Endothelial cell of umbilical vein (primary cell): ENCODE measurements around the gene PAPOLA. TPM values are rescaled to one million over a fixed set of nuclear protein-coding genes. Genes with fewer than 3 reads are reported as not detected.

Experiments
- BruUV-seq: library from RNA; stranded (reverse); fragments of 400-500 nt; replicated peaks from 2 replicates; lab custom pipeline; 2021; lab: Mats Ljungman, UMichigan
- CTCF ChIA-PET: fragments of 300-600, 350-600 bp; sonication (Branson Sonifier 250); formaldehyde crosslinking; loops from one replicate; lab custom pipeline; 2021; ENCODE audit warnings: antibody characterized with exemption, inconsistent platforms; lab: Charles Lee
- POLR2A ChIA-PET: fragments of 300-600, 350-600 bp; sonication (Branson Sonifier 250); formaldehyde crosslinking; loops from one replicate; lab custom pipeline; 2021; ENCODE audit warnings: antibody characterized with exemption, inconsistent platforms; lab: Charles Lee
- DNase-seq: peaks from one replicate; pipeline ENCODE4 v3.0.0-alpha.2; 2011; ENCODE audit warnings: low read depth, low spot score
- FAIRE-seq: peaks from 2 replicates; lab custom pipeline; 2011; peaks lifted over from hg19 to GRCh38; lab: Jason Lieb, UNC
- H2AFZ ChIP-seq: 2 replicates; pipeline ENCODE4 v1.6.0; 2012; ENCODE audit warnings: low read depth, low read length, control low read depth, inconsistent platforms
- H3K27ac ChIP-seq: 2 replicates; pipeline ENCODE4 v1.5.1; 2011; ENCODE audit warnings: low read depth, mild to moderate bottlenecking, control low read depth, low read length, moderate library complexity; ENCODE audit not compliant: insufficient read depth
- H3K27me3 ChIP-seq, 2 experiments: 2 replicates each; pipeline versions ENCODE4 v1.6.0 to v1.6.1; 2011; ENCODE audit warnings: low read length in 2 of 2, mixed read lengths in 1 of 2; ENCODE audit not compliant: control insufficient read depth in 2 of 2, insufficient read depth in 2 of 2
- H3K36me3 ChIP-seq, 2 experiments: 2 replicates in 1 of 2; 3 replicates in 1 of 2; pipeline ENCODE4 v1.5.1; 2011; ENCODE audit warnings: low read length in 2 of 2, mild to moderate bottlenecking in 1 of 2, moderate library complexity in 1 of 2; ENCODE audit not compliant: control insufficient read depth in 2 of 2, insufficient read depth in 2 of 2; ENCODE audit errors: extremely low read depth in 1 of 2
- H3K4me1 ChIP-seq: 3 replicates; pipeline ENCODE4 v1.5.1; 2011; ENCODE audit warnings: mild to moderate bottlenecking, low read length; ENCODE audit not compliant: control insufficient read depth, insufficient read depth; ENCODE audit errors: extremely low read depth
- H3K4me2 ChIP-seq: 2 replicates; pipeline ENCODE4 v1.6.1; 2011; ENCODE audit warnings: low read length, control low read depth, mixed read lengths; ENCODE audit not compliant: insufficient read depth
- H3K4me3 ChIP-seq, 3 experiments: fragments of 200-600 bp in 1 of 3; sonication (generic), shearing (Covaris generic) in 1 of 3; replicated peaks in 1 of 3; 2 replicates each; pipeline ENCODE4 v1.5.1; 2011 to 2016; ENCODE audit warnings: control low read depth in 3 of 3, low read length in 3 of 3, mild to moderate bottlenecking in 2 of 3, inconsistent platforms in 1 of 3, low read depth in 1 of 3, moderate library complexity in 1 of 3; ENCODE audit not compliant: insufficient read depth in 1 of 3
- H3K79me2 ChIP-seq: 2 replicates; pipeline ENCODE4 v1.6.0; 2012; ENCODE audit warnings: low read length, inconsistent platforms; ENCODE audit not compliant: control insufficient read depth, insufficient read depth
- H3K9ac ChIP-seq: replicated peaks from 2 replicates; pipeline ENCODE3; 2011; ENCODE audit warnings: low read length, control low read depth; ENCODE audit not compliant: insufficient read depth; ENCODE audit errors: extremely low read depth
- H3K9me1 ChIP-seq: replicated peaks from 3 replicates; pipeline ENCODE4 v1.6.0; 2011; ENCODE audit warnings: mild to moderate bottlenecking, low read length; ENCODE audit not compliant: control insufficient read depth, insufficient read depth; ENCODE audit errors: extremely low read depth
- H3K9me3 ChIP-seq: replicated peaks from 2 replicates; pipeline ENCODE4 v1.5.1; 2012; ENCODE audit warnings: low read length, inconsistent platforms; ENCODE audit not compliant: control insufficient read depth, insufficient read depth
- H4K20me1 ChIP-seq: replicated peaks from 2 replicates; pipeline ENCODE3; 2011; ENCODE audit warnings: mild to moderate bottlenecking, low read length; ENCODE audit not compliant: control insufficient read depth, insufficient read depth; ENCODE audit errors: extremely low read depth
- EZH2 ChIP-seq: IDR thresholded peaks from 2 replicates; pipeline ENCODE4 v1.6.1; 2012; ENCODE audit warnings: borderline replicate concordance, low read depth, mild to moderate bottlenecking, moderate library complexity, low read length, inconsistent platforms; ENCODE audit not compliant: severe bottlenecking
- FOS ChIP-seq: IDR thresholded peaks from 2 replicates; pipeline ENCODE4 v1.6.1; 2011; ENCODE audit warnings: mild to moderate bottlenecking, low read length, moderate library complexity, borderline replicate concordance; ENCODE audit not compliant: insufficient read depth
- GATA2 ChIP-seq: IDR thresholded peaks from 2 replicates; pipeline ENCODE4 v1.7.0; 2011; ENCODE audit warnings: low read depth, mild to moderate bottlenecking, moderate library complexity, mixed read lengths, low read length; ENCODE audit not compliant: insufficient read length, insufficient read depth
- JUN ChIP-seq: IDR thresholded peaks from 2 replicates; pipeline ENCODE4 v1.6.1; 2011; ENCODE audit warnings: borderline replicate concordance, low read depth; ENCODE audit not compliant: insufficient read length, insufficient read depth
- MYC ChIP-seq: IDR thresholded peaks from one replicate; pipeline ENCODE4 v1.6.1; 2011; ENCODE audit warnings: mild to moderate bottlenecking, low read depth, low read length
- POLR2A ChIP-seq: IDR thresholded peaks from 2 replicates; pipeline ENCODE4 v1.6.1; 2012; ENCODE audit warnings: low read depth, mild to moderate bottlenecking, control low read depth, low read length
- POLR2AphosphoS5 ChIP-seq: IDR thresholded peaks from 2 replicates; pipeline ENCODE4 v1.6.1; 2012; ENCODE audit warnings: low read depth, mild to moderate bottlenecking, control low read depth, low read length, moderate library complexity; ENCODE audit not compliant: insufficient read depth
- dilution Hi-C: fragments of 300-500 bp; cut with MboI; formaldehyde crosslinking; loops from one replicate; pipeline ENCODE4 v1.15.0; 2019; ENCODE audit warnings: low sequenced_read_pairs; ENCODE audit not compliant: extremely low pct_ligation_motif_present
- intact Hi-C: fragments of 100-400 bp; cut with micrococcal nuclease; formaldehyde crosslinking; loops from one replicate; pipeline ENCODE4 v1.10.0; 2022
- polyA plus RNA-seq, 4 experiments: library from polyadenylated mRNA; depleted of rRNA in 3 of 4; stranded (reverse) in 3 of 4; unstranded in 1 of 4; fragments of >200 nt; gene quantifications; 2 replicates each; pipeline versions ENCODE4 v1.2.1 to v1.2.3, GENCODE V29; 2011 to 2012; ENCODE audit warnings: missing spikeins in 1 of 4
- total RNA-seq: library from RNA; stranded (reverse); gene quantifications from 2 replicates; pipeline ENCODE4 v1.2.3, GENCODE V29; 2021
- TF ChIP-seq, protein P1 (sequence below): IDR thresholded peaks from 2 replicates; pipeline ENCODE4 v1.6.1; 2011; ENCODE audit not compliant: insufficient read depth, insufficient read length
- TF ChIP-seq, protein P2 (sequence below), 2 donors: IDR thresholded peaks; 1 replicate in 1 of 2; 2 replicates in 1 of 2; pipeline ENCODE4 v1.5.1; 2011; ENCODE audit warnings: low read length in 2 of 2, mild to moderate bottlenecking in 2 of 2, moderate library complexity in 2 of 2, control low read depth in 1 of 2, inconsistent platforms in 1 of 2, low read depth in 1 of 2; ENCODE audit not compliant: insufficient read depth in 1 of 2; ENCODE audit errors: extremely low read depth in 1 of 2

PAPOLA gene
- total and polyA plus RNA-seq, 2 donors (not counting 3 experiments of a cell fraction or from before 2014, with no cell fraction given): 75.4 to 184 TPM

- no peak for TF ChIP-seq FOS
- TF ChIP-seq POLR2A: no peak
- no peak for TF ChIP-seq POLR2AphosphoS5
- no peak for TF ChIP-seq JUN
- TF ChIP-seq, protein P1, sequence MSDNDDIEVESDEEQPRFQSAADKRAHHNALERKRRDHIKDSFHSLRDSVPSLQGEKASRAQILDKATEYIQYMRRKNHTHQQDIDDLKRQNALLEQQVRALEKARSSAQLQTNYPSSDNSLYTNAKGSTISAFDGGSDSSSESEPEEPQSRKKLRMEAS: no peak
- TF ChIP-seq MYC: no peak
- TF ChIP-seq GATA2: no peak
- TF ChIP-seq, protein P2, sequence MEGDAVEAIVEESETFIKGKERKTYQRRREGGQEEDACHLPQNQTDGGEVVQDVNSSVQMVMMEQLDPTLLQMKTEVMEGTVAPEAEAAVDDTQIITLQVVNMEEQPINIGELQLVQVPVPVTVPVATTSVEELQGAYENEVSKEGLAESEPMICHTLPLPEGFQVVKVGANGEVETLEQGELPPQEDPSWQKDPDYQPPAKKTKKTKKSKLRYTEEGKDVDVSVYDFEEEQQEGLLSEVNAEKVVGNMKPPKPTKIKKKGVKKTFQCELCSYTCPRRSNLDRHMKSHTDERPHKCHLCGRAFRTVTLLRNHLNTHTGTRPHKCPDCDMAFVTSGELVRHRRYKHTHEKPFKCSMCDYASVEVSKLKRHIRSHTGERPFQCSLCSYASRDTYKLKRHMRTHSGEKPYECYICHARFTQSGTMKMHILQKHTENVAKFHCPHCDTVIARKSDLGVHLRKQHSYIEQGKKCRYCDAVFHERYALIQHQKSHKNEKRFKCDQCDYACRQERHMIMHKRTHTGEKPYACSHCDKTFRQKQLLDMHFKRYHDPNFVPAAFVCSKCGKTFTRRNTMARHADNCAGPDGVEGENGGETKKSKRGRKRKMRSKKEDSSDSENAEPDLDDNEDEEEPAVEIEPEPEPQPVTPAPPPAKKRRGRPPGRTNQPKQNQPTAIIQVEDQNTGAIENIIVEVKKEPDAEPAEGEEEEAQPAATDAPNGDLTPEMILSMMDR (IDR thresholded peaks at IDR 0.05; ENCODE audit: extremely low read depth in 1 of 2, insufficient read depth in 1 of 2, low read depth in 1 of 2, low read length in 2 of 2): no peak
- TF ChIP-seq EZH2: no peak
- Histone ChIP-seq H3K79me2 (peaks cover 98% of the 10 kb centered on the region), H3K4me3 (no peak overlapping the region), H2AFZ (no peak overlapping the region), H3K27ac (no peak overlapping the region), H3K4me1 (peaks cover 4% of the 10 kb centered on the region), H3K27me3 (no peaks in the 10 kb centered on the region), H3K9ac (no peak overlapping the region), H3K9me3 (no peaks in the 10 kb centered on the region), H3K9me1 (no peaks in the 10 kb centered on the region), H3K4me2 (no peak overlapping the region), H4K20me1 (peaks cover 37% of the 10 kb centered on the region), H3K36me3 (no peaks in the 10 kb centered on the region)
- POLR2A ChIA-PET: no interaction called here
- no TSS peak for BruUV-seq
- FAIRE-seq (no peak), DNase-seq (no peak)
- CTCF ChIA-PET: no interaction called here
- dilution Hi-C loops: no loop called here
- intact Hi-C loops: no loop called here
Measured at GRCh38 chr14:96514694-96515093, 12.5 kb downstream of the PAPOLA start.
